Cardiac muscle cell (in vitro differentiated cells and primary cell): Measurements from ENCODE around the gene CBLN3. TPM values are rescaled to one million over a fixed set of nuclear protein-coding genes. Genes with fewer than 3 reads are reported as not detected.

Experiments used
- DNase-seq, 2 donors: peaks; one replicate each; pipeline versions ENCODE4 v3.0.0 to v3.0.0-alpha.2; 2010 to 2017; ENCODE audit warnings: low read depth in 1 of 2, low spot score in 1 of 2
- H3K27ac ChIP-seq: fragments of 200-600 bp; sonication (generic); 2 replicates; pipeline ENCODE4 v1.5.1; 2016
- H3K27me3 ChIP-seq: fragments of 200-600 bp; sonication (generic); 2 replicates; pipeline ENCODE4 v1.6.0; 2016; ENCODE audit warnings: control low read depth
- H3K36me3 ChIP-seq: fragments of 200-600 bp; sonication (generic); 2 replicates; pipeline ENCODE4 v1.5.1; 2016; ENCODE audit warnings: control low read depth
- H3K4me1 ChIP-seq: fragments of 200-600 bp; sonication (generic); 2 replicates; pipeline ENCODE4 v1.8.1; 2017; ENCODE audit warnings: low read depth, mild to moderate bottlenecking, mixed run types
- H3K4me3 ChIP-seq: fragments of 200-600 bp; sonication (generic); 2 replicates; pipeline ENCODE4 v1.5.1; 2016; ENCODE audit warnings: mild to moderate bottlenecking
- H3K9me3 ChIP-seq: fragments of 200-600 bp; sonication (generic); 2 replicates; pipeline ENCODE4 v1.5.1; 2017; ENCODE audit warnings: low read depth, mild to moderate bottlenecking, control low read depth
- polyA plus RNA-seq: library from polyadenylated mRNA; unstranded; fragments of >200 nt; fragmentation: Nextera tagmentation; extraction: Ambion mirVana; gene quantifications from 2 replicates; pipeline ENCODE4 v1.2.1, GENCODE V29; 2016
- total RNA-seq: library from RNA; depleted of rRNA; stranded (reverse); fragments of >200 nt; gene quantifications from 2 replicates; pipeline ENCODE4 v1.2.3, GENCODE V29; 2016
- TF ChIP-seq, protein P1 (sequence below): IDR thresholded peaks from 2 replicates; pipeline ENCODE4 v1.5.1; 2012; ENCODE audit warnings: low read depth, mild to moderate bottlenecking, low read length

Gene CBLN3
- total and polyA plus RNA-seq, 2 experiments from 2014 or later, result 3.1 to 3.3 TPM

DNA sequence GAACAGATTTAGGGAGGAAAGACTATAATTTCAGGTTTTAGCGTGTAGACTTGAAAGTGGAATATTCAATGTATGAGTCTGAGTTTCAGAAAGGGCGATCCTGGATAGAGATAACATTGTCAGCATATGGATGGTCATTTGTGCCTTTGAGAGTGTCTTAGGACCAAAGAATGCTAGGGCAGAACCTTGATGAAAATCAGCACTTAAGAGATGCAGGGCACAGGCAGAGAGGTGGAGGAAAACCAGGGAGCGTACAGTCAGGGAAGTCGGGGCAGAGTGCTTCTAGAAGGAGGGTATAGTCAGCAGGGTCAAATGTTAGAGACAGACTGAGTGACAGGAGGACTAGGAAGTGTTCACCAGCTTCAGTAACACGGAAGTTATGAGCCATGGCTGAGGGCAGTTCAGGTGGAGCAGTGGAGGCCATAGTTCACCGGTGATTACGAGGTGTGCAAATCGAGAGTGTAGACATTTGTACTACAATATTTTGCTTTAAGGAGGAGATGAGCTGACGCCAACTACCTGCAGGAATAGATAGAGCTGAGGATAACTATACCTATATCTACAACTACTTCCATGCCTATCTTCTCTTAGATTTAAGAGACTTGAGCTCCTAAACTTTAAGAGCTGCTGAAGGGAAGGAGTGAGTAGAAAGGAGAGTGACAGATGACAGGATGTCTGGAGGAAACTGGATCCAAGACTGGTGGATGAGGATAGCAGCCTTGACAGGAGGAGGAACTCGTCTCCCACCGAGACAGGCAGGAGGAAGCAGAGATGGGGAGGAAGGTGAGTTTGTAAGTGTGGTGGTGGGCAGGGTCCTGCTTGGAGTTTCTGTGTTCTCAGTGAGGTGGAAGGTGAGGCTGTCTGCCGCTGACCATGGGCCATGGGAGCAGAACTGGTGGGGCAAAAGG, 6.5 kb downstream of the CBLN3 start:
- Histone ChIP-seq H3K4me1 (no peaks in the 10 kb centered on the region), H3K36me3 (no peaks in the 10 kb centered on the region), H3K27me3 (no peaks in the 10 kb centered on the region), H3K9me3 (no peaks in the 10 kb centered on the region), H3K4me3 (no peak overlapping the region), H3K27ac (no peak overlapping the region)
- no peak for DNase-seq
- TF ChIP-seq, protein P1, sequence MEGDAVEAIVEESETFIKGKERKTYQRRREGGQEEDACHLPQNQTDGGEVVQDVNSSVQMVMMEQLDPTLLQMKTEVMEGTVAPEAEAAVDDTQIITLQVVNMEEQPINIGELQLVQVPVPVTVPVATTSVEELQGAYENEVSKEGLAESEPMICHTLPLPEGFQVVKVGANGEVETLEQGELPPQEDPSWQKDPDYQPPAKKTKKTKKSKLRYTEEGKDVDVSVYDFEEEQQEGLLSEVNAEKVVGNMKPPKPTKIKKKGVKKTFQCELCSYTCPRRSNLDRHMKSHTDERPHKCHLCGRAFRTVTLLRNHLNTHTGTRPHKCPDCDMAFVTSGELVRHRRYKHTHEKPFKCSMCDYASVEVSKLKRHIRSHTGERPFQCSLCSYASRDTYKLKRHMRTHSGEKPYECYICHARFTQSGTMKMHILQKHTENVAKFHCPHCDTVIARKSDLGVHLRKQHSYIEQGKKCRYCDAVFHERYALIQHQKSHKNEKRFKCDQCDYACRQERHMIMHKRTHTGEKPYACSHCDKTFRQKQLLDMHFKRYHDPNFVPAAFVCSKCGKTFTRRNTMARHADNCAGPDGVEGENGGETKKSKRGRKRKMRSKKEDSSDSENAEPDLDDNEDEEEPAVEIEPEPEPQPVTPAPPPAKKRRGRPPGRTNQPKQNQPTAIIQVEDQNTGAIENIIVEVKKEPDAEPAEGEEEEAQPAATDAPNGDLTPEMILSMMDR, result no peak

GRCh38 chr14:24422261-24422660, 7.2 kb downstream of the CBLN3 start:
- Histone ChIP-seq H3K9me3 (no peaks in the 10 kb centered on the region), H3K4me1 (no peaks in the 10 kb centered on the region), H3K4me3 (no peak overlapping the region), H3K27me3 (no peaks in the 10 kb centered on the region), H3K27ac (no peak overlapping the region), H3K36me3 (no peaks in the 10 kb centered on the region)
- DNase-seq, result no peak
- TF ChIP-seq, protein P1, result no peak

DNA sequence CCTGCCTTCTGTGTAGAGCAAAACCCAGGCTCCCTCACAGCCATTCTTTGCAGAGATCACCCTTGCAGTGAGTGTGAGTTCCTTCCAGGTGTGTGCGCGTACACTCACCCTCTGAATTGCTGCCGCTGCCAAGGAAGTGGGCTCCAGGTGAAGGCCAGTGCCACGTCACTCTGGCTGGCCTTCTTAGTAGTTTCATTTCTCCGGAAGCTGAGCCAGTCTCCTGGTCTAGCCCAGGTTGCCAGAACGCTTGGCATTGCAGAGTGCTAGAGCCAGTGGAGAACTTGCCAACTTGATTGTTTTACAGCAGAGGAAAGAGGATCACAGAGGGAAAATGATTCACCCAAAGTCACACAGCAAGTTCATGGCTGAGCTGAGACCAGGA, 11.0 kb downstream of the CBLN3 start:
- DNase-seq, result peak in 1 of 2 donors; percentile 14
- H3K27ac ChIP-seq, result no peak overlapping the region
- H3K9me3 ChIP-seq, result no peaks in the 10 kb centered on the region
- TF ChIP-seq, protein P1, result no peak
- peaks cover 6% of the 10 kb centered on the region for H3K36me3 ChIP-seq
- no peak overlapping the region for H3K4me3 ChIP-seq
- H3K27me3 ChIP-seq, result no peaks in the 10 kb centered on the region
- peaks cover 11% of the 10 kb centered on the region for H3K4me1 ChIP-seq

DNA sequence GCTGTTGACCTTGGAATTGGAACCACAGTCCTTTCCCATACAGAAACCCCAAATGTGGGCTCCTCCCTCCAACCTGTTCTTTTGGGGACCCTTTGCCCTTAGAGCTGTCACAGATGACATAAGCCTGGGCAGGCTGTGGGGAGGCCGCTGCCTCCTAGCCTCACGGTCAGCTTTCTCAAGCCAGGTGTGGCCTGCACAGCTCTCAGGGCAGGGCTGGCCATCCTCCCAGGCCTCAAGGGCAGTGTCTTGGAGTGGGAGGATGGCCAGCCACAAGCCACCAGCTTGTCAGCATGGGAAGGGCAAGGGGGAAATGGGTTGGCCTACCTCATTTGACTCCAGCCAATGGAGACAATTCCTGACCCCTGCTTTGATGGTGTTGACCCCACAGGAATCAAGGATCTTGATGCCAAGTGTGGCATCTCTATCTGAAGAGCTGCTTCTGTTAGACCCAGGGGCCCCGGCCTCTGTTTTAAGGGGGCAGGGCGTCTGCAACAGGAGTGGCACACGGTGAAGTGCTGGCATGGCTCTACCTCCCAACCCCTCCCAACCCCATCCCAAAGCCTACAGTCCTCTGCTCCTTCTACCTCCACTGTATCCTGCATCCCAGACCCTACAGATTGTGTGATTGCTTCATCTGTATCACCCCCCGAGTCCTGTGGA, 11.5 kb downstream of the CBLN3 start:
- Histone ChIP-seq H3K27ac (no peak overlapping the region), H3K27me3 (no peaks in the 10 kb centered on the region), H3K36me3 (peaks cover 10% of the 10 kb centered on the region), H3K4me3 (no peak overlapping the region), H3K4me1 (peaks cover 11% of the 10 kb centered on the region), H3K9me3 (no peaks in the 10 kb centered on the region)
- DNase-seq, result no peak
- TF ChIP-seq, protein P1, result no peak

DNA sequence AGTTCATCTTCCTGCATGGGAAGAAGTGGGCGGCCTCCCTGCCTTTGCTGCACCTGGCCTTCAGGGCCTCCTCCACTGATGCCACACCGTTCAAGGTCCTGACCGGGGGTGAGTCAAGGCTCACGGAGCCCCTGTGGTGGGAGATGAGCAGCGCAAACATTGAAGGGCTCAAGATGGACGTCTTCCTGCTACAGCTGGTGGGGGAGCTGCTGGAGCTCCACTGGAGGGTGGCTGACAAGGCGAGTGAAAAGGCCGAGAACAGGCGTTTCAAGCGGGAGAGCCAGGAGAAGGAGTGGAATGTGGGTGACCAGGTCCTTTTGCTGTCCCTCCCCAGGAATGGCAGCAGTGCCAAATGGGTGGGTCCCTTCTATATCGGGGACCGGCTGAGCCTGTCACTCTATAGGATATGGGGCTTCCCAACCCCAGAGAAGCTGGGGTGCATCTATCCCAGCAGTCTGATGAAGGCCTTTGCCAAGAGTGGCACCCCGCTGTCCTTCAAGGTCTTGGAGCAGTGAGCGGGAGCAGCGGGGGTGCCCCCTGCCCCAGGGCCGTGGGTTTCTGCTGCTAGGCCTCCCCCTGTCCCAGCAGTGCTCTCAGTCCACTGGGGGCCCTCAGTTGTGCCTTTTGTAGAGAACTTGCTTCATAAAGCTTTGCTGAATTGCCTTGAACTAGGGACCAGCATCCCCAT, 12.4 kb downstream of the CBLN3 start:
- H3K27me3 ChIP-seq, result no peaks in the 10 kb centered on the region
- TF ChIP-seq, protein P1, result no peak
- no peaks in the 10 kb centered on the region for H3K9me3 ChIP-seq
- peaks cover 13% of the 10 kb centered on the region for H3K36me3 ChIP-seq
- peaks cover 11% of the 10 kb centered on the region for H3K4me1 ChIP-seq
- peak overlapping the region; percentile 63 for H3K27ac ChIP-seq
- no peak for DNase-seq
- H3K4me3 ChIP-seq, result no peak overlapping the region
